ENCODE results near the gene ZBED4.

- no peak for TF ChIP-seq EZH2 (IDR thresholded peaks at IDR 0.05; ENCODE audit: low read depth, unreplicated experiment)
- TF ChIP-seq CTCF (conservative IDR thresholded peaks at IDR 0.05; ENCODE audit: low read depth in 2 of 2): no peak
- no peak for TF ChIP-seq CREB1 (CRISPR knock-in tag; IDR thresholded peaks at IDR 0.05; ENCODE audit: low read depth)
- TF ChIP-seq POLR2AphosphoS5 (IDR thresholded peaks at IDR 0.05; ENCODE audit: low read depth): no peak
- TF ChIP-seq JUNB (IDR thresholded peaks at IDR 0.05; ENCODE audit: unreplicated experiment): no peak
- no peak for TF ChIP-seq REST (IDR thresholded peaks at IDR 0.05; ENCODE audit: unreplicated experiment)
- TF ChIP-seq ZNF331 (CRISPR knock-in tag; IDR thresholded peaks at IDR 0.05; ENCODE audit: low read depth): no peak
- TF ChIP-seq EZH2phosphoT487 (IDR thresholded peaks at IDR 0.05; ENCODE audit: unreplicated experiment): no peak
- no peak for TF ChIP-seq ETS1 (IDR thresholded peaks at IDR 0.05)
- no peak for TF ChIP-seq ZNF114 (CRISPR knock-in tag; IDR thresholded peaks at IDR 0.05)
- no peak for TF ChIP-seq STAT1 (IDR thresholded peaks at IDR 0.05; ENCODE audit: unreplicated experiment)
These were observed 68.0 kb downstream of the ZBED4 start for GRCh38 chr22:49921508-49922278.
